ENCODE data around the gene VEGFA.

The VEGFA gene

GRCh38 chr6:43785220-43785752 is 15.3 kb downstream of the VEGFA start:
- no peak for DNase-seq (ENCODE audit: low read depth)

GRCh38 chr6:43785904-43786303 is 15.9 kb downstream of the VEGFA start:
- no peak for DNase-seq (ENCODE audit: low read depth)

GRCh38 chr6:43786664-43787329 is 16.8 kb downstream of the VEGFA start:
- no peak for DNase-seq (ENCODE audit: low read depth)

- no peak for DNase-seq (ENCODE audit: low read depth)
Measured at GRCh38 chr6:43788301-43788700, 18.3 kb downstream of the VEGFA start.

GRCh38 chr6:43789447-43789846 is 19.4 kb downstream of the VEGFA start:
- no peak for DNase-seq (ENCODE audit: low read depth)

- no peak for DNase-seq (ENCODE audit: low read depth)
Measured at GRCh38 chr6:43790031-43790430, 20.0 kb downstream of the VEGFA start.

- no peak for DNase-seq (ENCODE audit: low read depth)
Measured at GRCh38 chr6:43791745-43792422, 21.9 kb downstream of the VEGFA start.

DNA sequence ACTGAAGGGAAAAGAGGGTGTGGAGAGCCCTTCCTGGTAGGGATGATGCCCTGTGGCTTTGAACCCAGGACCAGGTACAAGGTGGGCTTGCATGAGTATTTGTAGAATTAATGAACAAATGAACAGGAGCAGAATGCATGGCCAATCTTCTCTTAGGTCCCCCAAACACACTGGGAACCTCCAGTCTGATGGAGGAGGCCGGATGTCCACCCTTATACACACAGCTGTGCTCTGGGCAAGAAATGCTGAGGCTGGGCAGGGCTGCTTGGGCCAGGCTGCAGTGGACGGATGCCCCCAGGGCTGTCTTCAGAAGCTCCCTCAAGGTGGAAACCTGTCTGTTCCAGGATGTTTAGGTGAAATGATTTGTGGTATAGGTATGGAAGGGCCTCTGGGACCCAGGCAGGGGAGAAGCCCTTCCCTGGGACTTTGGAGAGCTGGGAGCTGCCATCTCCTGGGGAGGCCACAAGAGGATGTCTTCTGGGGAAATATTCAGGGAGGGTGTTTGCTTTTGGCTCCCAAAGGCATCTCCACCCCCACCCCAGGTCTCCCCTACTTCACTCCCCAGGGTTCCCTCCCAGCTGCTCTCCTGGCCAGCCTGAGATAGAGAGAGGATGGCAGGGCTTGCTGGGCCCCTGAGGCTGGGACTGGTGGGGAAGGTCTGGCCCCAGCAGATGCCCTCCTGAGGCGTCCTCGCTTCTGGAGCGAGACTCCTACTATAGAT is 23.3 kb downstream of the VEGFA start:
- DNase-seq (ENCODE audit: low read depth) = no peak

DNA sequence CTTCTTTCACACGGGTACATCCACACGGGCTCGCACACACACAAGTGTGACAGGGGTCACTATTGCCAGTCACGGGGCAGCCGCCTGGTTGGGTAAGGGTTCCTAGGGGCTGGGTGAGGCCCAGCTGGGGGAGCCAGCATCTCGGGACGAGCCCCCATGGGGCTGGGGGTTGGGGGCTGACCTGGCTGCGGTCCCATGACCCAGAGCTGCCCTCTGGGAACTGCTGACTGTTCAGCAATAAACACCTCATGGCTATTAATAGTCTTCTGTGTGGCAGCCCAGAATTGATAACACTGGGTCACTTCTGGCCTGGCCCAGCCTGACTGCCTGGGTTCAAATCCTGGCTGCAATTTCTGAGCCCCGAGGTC is 23.8 kb downstream of the VEGFA start:
- DNase-seq (ENCODE audit: low read depth) = no peak

DNA sequence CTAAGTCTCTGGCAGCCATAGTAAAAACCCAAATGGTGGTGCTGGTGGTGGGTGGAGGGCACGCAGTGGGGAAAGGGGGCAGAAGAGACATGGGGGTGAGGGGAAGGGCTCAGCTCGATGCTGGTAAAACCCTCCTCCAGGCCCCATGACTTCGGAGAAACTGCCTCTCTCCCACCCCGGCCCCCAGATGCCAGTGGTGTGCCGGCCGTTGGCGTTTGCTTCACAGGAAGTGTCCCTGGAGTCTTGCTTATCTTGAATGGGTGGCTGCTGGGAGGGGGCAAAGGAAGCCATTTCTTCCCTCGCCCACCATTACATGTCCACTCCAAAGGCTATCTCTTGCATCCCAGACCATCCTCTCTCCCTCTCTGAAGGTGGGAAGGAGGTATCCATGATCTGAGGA is 25.4 kb downstream of the VEGFA start:
- no peak for DNase-seq (ENCODE audit: low read depth)

- DNase-seq (ENCODE audit: low read depth) = no peak
Measured at GRCh38 chr6:43796168-43796567, 26.2 kb downstream of the VEGFA start.

GRCh38 chr6:43796903-43797890 is 27.2 kb downstream of the VEGFA start:
- DNase-seq (ENCODE audit: low read depth) = no peak

DNA sequence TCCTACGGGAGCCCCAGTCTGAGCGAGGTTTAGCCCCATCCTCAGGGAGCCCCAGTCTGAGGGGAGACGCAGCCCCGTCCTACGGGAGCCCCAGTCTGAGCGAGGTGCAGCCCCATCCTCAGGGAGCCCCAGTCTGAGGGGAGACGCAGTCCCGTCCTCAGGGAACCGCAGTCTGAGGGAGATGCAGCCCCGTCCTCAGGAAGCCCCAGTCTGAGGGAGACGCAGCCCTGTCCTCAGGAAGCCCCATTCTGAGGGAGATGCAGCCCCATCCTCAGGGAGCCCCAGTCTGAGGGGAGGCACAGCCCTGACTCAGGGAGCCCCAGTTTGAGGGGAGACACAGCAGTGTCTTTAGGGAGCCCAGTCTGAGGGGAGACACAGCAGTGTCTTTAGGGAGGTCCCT is 27.9 kb downstream of the VEGFA start:
- no peak for DNase-seq (ENCODE audit: low read depth)

GRCh38 chr6:43798688-43799444 is 28.9 kb downstream of the VEGFA start:
- no peak for DNase-seq (ENCODE audit: low read depth)

GRCh38 chr6:43799551-43800297 is 29.7 kb downstream of the VEGFA start:
- no peak for DNase-seq (ENCODE audit: low read depth)

GRCh38 chr6:43800298-43800623 is 30.2 kb downstream of the VEGFA start:
- DNase-seq (ENCODE audit: low read depth) = no peak

DNA sequence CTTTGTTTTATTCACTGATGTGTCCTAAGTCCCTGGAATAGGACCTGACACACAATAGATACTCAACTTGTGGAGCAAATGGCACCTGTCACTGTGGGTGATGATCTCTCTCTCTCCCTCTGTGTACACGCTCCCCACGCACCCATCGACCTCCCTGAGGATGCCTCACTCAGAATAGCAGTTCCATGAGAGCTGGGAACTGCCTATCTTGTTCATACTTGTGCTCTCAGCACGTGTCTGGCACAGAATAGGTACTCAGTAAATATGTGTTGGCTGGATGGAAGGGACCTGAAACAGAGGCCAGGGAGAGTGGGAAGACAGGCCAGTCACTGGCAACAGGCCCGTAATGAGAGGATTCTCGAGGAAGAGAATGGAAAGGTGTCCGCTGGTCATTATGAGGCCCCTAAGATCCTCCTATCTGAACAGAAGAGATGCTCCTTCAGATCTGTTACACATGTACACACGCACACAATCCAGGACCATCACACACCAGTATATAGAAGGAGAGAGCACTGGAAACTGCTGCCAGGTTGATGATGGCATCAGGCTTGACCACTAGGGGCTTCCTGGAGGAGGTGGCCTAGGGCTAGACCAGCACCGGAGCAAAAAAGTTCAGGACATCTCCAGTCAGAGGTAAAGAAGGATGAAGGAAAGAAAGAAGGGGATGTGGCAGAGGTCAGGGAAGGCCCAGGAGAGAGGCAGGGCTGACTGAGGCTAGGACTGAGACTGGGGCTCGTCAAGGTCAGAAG is 30.9 kb downstream of the VEGFA start:
- no peak for DNase-seq (ENCODE audit: low read depth)

DNA sequence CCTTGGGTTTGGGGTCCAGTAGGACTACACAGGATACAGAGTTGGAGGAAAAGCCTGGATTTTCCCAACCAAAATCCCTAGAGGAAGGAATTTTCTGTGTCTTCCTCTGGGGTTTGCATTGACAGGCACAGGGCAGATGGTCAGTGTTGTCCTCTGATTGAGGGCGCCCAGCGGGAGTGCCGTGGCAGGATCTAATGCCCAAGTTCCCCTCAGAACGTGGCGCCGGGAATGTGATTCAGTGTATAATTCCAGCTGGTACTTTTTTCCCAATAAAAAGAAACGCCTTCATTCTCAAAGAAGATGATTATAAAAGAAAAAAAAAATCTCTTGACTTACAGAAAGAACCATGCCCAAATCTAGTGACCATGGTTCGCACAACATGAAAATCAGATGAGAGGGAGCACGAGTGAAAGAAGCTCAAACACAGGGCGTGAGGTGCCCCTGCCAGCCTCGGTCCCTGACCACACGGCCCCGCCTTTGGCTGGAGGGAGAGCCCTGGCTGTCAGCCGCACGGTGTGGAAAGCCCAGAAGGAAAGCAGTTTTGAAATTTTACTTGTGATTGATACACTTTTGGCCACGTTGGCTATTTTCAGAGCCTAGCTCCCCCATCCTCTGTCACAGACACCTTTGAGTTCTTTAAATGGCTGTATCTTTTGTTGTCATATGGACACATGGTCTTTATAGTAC is 31.6 kb downstream of the VEGFA start:
- DNase-seq (ENCODE audit: low read depth) = no peak

Measured in activated T-cell treated with anti-CD3 and anti-CD28 coated beads for 24 hours (primary cell).